Right cardiac atrium (tissue), 5 donors: ENCODE measurements around the gene GAS2L1. TPM values are rescaled to one million over a fixed set of nuclear protein-coding genes. Genes with fewer than 3 reads are reported as not detected.

Source experiments
- ATAC-seq, 2 donors: fragments of 200-7000 bp; cut with Tn5 transposase; one replicate each; pipeline versions ENCODE4 v1.8.0 to v1.9.1; 2020; ENCODE audit warnings: moderate library complexity in 2 of 2, mild to moderate bottlenecking in 1 of 2
- DNase-seq, 3 donors: peaks; one replicate each; pipeline ENCODE4 v3.0.0-alpha.2; 2020
- H3K27ac ChIP-seq: one replicate; pipeline ENCODE4 v1.5.1; 2013; ENCODE audit warnings: mild to moderate bottlenecking, low read length, control low read depth, moderate library complexity
- H3K27me3 ChIP-seq: one replicate; pipeline ENCODE4 v1.6.1; 2013; ENCODE audit not compliant: control insufficient read depth, insufficient read depth
- H3K4me1 ChIP-seq: one replicate; pipeline ENCODE4 v1.6.1; 2013; ENCODE audit warnings: low read length; ENCODE audit not compliant: control insufficient read depth, insufficient read depth
- H3K4me3 ChIP-seq: one replicate; pipeline ENCODE4 v1.5.1; 2013; ENCODE audit warnings: low read length, control low read depth
- H3K9me3 ChIP-seq: one replicate; pipeline ENCODE4 v1.6.1; 2013; ENCODE audit warnings: low read length; ENCODE audit not compliant: control insufficient read depth
- WGBS: extraction: QIAGEN DNeasy Blood & Tissue Kit; methylation state at CpG from one replicate; pipeline ENCODE4 v1.1.7; 2013; 5-methylcytosine and 5-hydroxymethylcytosine counted together
- intact Hi-C, 4 donors: fragments of 100-400 bp; cut with DNase I; formaldehyde crosslinking; loops; one replicate each; pipeline versions ENCODE4 v1.11.0 to v1.14.0; 2022 to 2023
- polyA plus RNA-seq: library from polyadenylated mRNA; stranded (reverse); fragments of 200-250 nt; gene quantifications from one replicate; pipeline ENCODE4 v1.2.3, GENCODE V29; 2013
- total RNA-seq, 4 donors: library from RNA; stranded (reverse); fragmentation: NEBNext Ultra II Directional; extraction: Animal tissue kit (Norgen Biotek cat#: 25700); gene quantifications; one replicate each; pipeline ENCODE4 v1.2.1, GENCODE V29; 2021
- donor health status: healthy with polysubstance abuse.
- donor health status: DM: no; HTN: yes; CAD: no.
- donor health status: DM: no; HTN: no; CAD: no.
- donor health status: DM: no; HTN: yes; CAD: no; lungs with severe emphysema.
- donor health status: DM: yes; HTN: yes; CAD: no.

Gene GAS2L1
- total and polyA plus RNA-seq, 5 donors = 16.9 to 25.7 (median 22.4) TPM

- no peak overlapping the region for H3K27ac ChIP-seq
- peaks cover 1% of the 10 kb centered on the region for H3K4me1 ChIP-seq
- intact Hi-C loops = no loop called here
- WGBS = 78% methylated on average over 3 of the region's 3 CpGs
- DNase-seq (no peak), ATAC-seq (no peak)
- no peak overlapping the region for H3K4me3 ChIP-seq
- no peaks in the 10 kb centered on the region for H3K9me3 ChIP-seq
- H3K27me3 ChIP-seq = no peaks in the 10 kb centered on the region
Measured at GRCh38 chr22:29275819-29276565, 30.5 kb upstream of the GAS2L1 start.

DNA sequence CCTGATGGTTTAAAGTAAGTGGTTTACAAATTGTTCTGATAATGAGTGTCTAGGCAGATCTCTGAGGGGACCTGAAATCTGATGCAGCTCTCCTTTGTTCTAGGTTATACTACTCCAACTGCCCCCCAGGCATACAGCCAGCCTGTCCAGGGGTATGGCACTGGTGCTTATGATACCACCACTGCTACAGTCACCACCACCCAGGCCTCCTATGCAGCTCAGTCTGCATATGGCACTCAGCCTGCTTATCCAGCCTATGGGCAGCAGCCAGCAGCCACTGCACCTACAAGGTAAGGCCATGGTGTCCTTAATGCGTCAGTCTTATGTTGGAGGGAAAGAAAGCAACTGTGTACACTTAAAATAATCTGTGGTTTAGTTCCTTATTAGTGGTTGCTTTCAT lies 28.5 kb upstream of the GAS2L1 start:
- 96% methylated on average over 1 of the region's 1 CpG for WGBS

DNA sequence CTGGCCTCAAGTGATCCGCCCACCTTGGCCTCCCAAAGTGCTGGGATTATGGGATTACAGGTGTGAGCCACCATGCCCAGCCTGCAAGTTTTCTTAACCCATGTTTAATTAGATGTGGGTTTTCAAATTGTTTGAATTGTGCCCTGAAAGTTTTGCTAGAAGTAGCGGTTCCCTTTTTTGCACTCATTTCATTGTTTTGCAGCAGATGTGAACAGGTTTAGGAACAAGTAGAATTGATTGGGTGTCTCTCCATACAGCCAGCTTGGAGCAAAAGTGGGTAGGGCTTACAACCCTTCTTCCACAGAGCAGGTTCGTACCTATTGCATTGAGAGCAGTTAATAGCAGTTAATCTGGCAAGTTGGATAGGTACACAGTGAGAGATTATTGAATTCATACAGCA lies 22.3 kb upstream of the GAS2L1 start:
- WGBS = 91% methylated on average over 3 of the region's 3 CpGs
- Histone ChIP-seq H3K27me3 (no peaks in the 10 kb centered on the region), H3K4me1 (no peaks in the 10 kb centered on the region), H3K9me3 (no peaks in the 10 kb centered on the region), H3K4me3 (no peak overlapping the region), H3K27ac (no peak overlapping the region)
- ATAC-seq = no peak
- no peak for DNase-seq
- intact Hi-C loops = no loop called here

More for the DNA sequence above, 28.5 kb upstream of the GAS2L1 start:
- Histone ChIP-seq H3K4me1 (no peaks in the 10 kb centered on the region), H3K4me3 (no peak overlapping the region), H3K9me3 (no peaks in the 10 kb centered on the region), H3K27me3 (no peaks in the 10 kb centered on the region), H3K27ac (no peak overlapping the region)
- intact Hi-C loops = no loop called here
- DNase-seq (no peak), ATAC-seq (no peak)

DNA sequence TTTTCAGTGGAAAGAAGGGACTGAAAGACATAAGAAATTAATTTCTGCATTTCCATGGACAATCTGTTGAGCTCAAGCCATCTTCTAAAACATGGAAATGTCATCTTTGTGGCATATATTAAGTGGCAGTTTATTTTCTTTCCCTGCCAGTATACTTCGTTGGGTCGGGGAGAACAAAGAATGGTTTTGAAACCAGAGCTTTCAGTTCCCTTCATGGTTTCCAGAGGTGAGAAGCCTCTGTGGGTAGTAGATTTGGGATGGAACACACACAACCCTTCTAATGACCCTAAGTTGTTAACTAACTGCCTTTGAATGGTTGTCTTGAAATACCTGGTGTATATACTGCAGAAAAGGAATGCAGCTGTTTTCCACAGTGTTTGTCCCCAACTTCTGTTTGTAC lies 17.6 kb upstream of the GAS2L1 start:
- intact Hi-C loops = no loop called here
- Histone ChIP-seq H3K4me3 (no peak overlapping the region), H3K4me1 (no peaks in the 10 kb centered on the region), H3K9me3 (no peaks in the 10 kb centered on the region), H3K27me3 (no peaks in the 10 kb centered on the region), H3K27ac (no peak overlapping the region)
- WGBS = 62% methylated on average over 2 of the region's 2 CpGs
- ATAC-seq = no peak
- no peak for DNase-seq

- 60% methylated on average over 5 of the region's 5 CpGs for WGBS
- ATAC-seq = no peak
- Histone ChIP-seq H3K4me3 (no peak overlapping the region), H3K27ac (no peak overlapping the region), H3K9me3 (no peaks in the 10 kb centered on the region), H3K27me3 (no peaks in the 10 kb centered on the region), H3K4me1 (no peaks in the 10 kb centered on the region)
- DNase-seq = no peak
- intact Hi-C loops = no loop called here
Measured at GRCh38 chr22:29290061-29290460, 16.4 kb upstream of the GAS2L1 start.

GRCh38 chr22:29291215-29291614 lies 15.2 kb upstream of the GAS2L1 start:
- Histone ChIP-seq H3K4me1 (no peaks in the 10 kb centered on the region), H3K4me3 (no peak overlapping the region), H3K27ac (no peak overlapping the region), H3K9me3 (no peaks in the 10 kb centered on the region), H3K27me3 (no peaks in the 10 kb centered on the region)
- 60% methylated on average over 7 of the region's 7 CpGs for WGBS
- DNase-seq (no peak), ATAC-seq (no peak)
- intact Hi-C loops = no loop called here

DNA sequence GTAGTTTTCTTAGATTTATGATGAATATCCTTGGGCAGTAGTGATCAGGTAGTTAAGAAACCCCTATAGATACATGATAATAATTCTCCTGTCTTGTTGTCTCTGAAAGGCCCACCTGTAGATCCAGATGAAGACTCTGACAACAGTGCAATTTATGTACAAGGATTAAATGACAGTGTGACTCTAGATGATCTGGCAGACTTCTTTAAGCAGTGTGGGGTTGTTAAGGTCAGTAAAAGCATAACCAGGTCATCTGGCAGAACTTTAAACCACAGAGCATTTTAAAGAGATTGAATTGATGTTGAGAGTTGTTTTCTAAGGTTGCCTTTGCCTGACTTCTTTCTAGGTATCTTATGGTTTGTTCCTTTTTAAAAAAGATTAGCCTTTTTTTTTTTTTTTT lies 14.1 kb upstream of the GAS2L1 start:
- Histone ChIP-seq H3K9me3 (no peaks in the 10 kb centered on the region), H3K27me3 (no peaks in the 10 kb centered on the region), H3K4me1 (no peaks in the 10 kb centered on the region), H3K27ac (no peak overlapping the region), H3K4me3 (no peak overlapping the region)
- DNase-seq (no peak), ATAC-seq (no peak)
- intact Hi-C loops = no loop called here

DNA sequence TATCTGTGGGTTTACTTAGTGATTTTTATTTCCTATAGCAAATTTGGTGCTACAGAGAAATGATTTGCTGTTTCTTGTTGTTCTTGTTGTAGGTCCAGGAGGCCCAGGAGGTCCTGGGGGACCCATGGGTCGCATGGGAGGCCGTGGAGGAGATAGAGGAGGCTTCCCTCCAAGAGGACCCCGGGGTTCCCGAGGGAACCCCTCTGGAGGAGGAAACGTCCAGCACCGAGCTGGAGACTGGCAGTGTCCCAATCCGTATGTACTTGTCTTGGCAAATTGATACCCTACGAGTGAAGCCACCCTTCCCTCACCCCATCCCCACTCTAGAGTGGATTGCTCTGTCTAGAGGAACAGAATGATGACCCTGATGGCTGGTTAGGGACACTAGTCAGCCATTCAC lies 7.8 kb upstream of the GAS2L1 start:
- no peak for ATAC-seq

DNA sequence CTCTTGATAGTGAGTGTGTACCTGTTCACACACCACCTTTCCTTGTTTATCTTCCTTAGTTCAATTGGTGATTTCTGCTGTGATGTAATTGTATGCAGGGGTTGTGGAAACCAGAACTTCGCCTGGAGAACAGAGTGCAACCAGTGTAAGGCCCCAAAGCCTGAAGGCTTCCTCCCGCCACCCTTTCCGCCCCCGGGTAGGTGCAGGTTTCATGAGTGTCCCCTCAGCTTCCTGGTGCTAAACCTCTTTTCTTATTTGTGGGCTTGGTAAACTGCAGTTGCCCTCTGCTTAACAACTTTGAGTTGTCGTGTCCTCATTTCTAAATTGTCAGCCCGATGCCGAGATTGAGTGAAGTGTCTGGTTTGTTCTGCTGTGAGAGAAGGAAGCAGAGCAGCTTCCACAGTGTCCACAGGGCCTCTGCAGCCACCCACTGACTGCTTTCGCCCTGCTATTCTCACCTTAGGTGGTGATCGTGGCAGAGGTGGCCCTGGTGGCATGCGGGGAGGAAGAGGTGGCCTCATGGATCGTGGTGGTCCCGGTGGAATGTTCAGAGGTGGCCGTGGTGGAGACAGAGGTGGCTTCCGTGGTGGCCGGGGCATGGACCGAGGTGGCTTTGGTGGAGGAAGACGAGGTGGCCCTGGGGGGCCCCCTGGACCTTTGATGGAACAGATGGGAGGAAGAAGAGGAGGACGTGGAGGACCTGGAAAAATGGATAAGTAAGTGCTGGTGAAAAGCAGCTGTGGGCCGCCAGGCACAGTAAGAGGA lies 7.1 kb upstream of the GAS2L1 start:
- no peaks in the 10 kb centered on the region for H3K27me3 ChIP-seq
- DNase-seq (peak in 1 of 3 donors; percentile 43), ATAC-seq (no peak)
- H3K27ac ChIP-seq = no peak overlapping the region
- 86% methylated on average over 19 of the region's 19 CpGs for WGBS
- H3K4me3 ChIP-seq = no peak overlapping the region
- H3K4me1 ChIP-seq = no peaks in the 10 kb centered on the region
- intact Hi-C loops = no loop called here
- H3K9me3 ChIP-seq = no peaks in the 10 kb centered on the region

More for the DNA sequence above, 7.8 kb upstream of the GAS2L1 start:
- peak in 1 of 3 donors; percentile 29 for DNase-seq
- H3K27me3 ChIP-seq = no peaks in the 10 kb centered on the region
- H3K4me3 ChIP-seq = no peak overlapping the region
- no peaks in the 10 kb centered on the region for H3K9me3 ChIP-seq
- no peak overlapping the region for H3K27ac ChIP-seq
- intact Hi-C loops = no loop called here
- WGBS = 66% methylated on average over 8 of the region's 8 CpGs
- no peaks in the 10 kb centered on the region for H3K4me1 ChIP-seq

DNA sequence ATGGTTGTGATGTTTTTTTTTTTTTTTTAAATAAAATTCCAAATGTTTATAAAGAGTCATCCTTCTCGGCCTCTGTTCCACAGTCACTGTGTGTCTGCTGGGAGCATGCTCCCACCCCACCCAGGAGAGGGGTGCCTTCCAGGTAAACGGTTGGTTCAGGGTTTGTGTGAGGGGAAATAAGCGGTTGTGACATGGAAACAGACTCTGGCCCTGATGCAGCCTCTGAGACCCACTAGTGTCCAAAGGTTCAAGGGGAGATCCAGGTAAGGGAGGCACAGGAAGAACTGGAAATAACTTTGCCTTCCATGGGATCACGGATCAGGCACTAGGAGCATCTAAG lies 6.0 kb upstream of the GAS2L1 start:
- Histone ChIP-seq H3K9me3 (no peaks in the 10 kb centered on the region), H3K27ac (no peak overlapping the region), H3K27me3 (no peaks in the 10 kb centered on the region), H3K4me3 (no peak overlapping the region), H3K4me1 (no peaks in the 10 kb centered on the region)
- ATAC-seq (no peak), DNase-seq (no peak)
- intact Hi-C loops = no loop called here
- WGBS = 66% methylated on average over 4 of the region's 4 CpGs

DNA sequence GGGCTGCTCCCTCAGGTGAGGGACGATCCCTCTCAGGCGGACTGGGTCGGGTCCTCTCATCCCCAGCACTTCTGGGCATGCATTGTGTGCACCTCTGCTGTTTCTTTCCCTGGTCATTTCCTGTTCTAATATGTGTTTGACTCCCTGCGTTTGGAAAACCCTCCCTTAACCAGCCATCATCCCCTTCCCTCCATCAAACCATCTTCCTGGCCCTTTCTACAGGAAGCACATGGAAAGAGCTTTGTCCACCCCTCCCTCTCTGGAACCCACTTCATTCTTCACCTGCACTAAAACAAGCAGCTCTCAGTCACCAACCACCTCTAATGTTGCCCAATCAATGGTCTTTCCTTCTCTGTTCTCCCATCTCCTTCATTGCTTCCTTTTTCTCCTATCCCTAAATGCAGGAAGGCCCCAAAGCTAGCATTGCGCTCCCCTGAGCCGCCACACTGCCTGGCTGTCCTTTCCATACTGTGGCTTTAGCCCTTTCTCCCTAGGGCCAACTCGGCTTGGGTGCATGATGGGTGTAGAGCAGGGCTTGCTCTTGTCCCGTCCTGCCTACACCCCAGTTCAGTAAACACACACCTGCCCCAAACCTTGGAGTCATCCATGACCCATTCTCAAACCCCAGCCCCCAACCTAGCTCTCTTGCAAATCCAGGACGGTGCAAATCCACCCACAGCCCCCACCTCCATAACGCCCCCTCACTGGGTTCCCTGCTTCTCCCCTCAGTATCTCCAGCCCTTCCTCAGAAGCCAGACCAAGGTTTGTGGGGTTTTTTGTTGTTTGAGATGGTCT lies 5.4 kb upstream of the GAS2L1 start:
- ATAC-seq = no peak
- intact Hi-C loops = no loop called here
- Histone ChIP-seq H3K9me3 (no peaks in the 10 kb centered on the region), H3K4me1 (no peaks in the 10 kb centered on the region), H3K27ac (no peak overlapping the region), H3K27me3 (no peaks in the 10 kb centered on the region), H3K4me3 (no peak overlapping the region)
- no peak for DNase-seq
- WGBS = 74% methylated on average over 10 of the region's 10 CpGs
